Subcutaneous adipose tissue (tissue), 4 donors: Measurements from ENCODE around the gene CCT6A. TPM values are rescaled to one million over a fixed set of nuclear protein-coding genes. Genes with fewer than 3 reads are reported as not detected.

Source experiments
- total RNA-seq, 4 donors: library from RNA; depleted of rRNA; stranded (reverse); fragments of >200 nt; gene quantifications; one replicate each; pipeline ENCODE4 v1.1.0, GENCODE V29; 2016
- TF ChIP-seq, protein P1 (sequence below): fragments of 450-650 bp; IDR thresholded peaks from one replicate; pipeline ENCODE4 v1.5.1; 2016; ENCODE audit warnings: low read depth, mild to moderate bottlenecking, control low read depth, antibody characterized with exemption, moderate library complexity

The CCT6A gene
- total RNA-seq, 4 donors from 2014 or later: 75.1 to 133 (median 89.5) TPM

DNA sequence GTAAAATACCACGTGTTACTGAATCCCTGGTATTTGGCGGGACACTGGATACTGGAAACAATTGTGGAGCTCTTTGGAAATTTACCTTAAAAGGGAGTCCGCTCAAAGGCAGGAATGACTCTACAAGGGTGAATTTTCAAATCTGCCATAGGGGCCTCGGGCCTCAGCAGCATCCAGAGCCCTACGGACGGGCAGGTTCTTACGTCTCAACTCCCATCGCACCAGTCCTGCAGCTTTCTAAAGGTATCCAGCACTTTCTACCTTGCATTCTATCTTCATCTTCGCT, 569 bp upstream of the CCT6A start:
- TF ChIP-seq, protein P1, sequence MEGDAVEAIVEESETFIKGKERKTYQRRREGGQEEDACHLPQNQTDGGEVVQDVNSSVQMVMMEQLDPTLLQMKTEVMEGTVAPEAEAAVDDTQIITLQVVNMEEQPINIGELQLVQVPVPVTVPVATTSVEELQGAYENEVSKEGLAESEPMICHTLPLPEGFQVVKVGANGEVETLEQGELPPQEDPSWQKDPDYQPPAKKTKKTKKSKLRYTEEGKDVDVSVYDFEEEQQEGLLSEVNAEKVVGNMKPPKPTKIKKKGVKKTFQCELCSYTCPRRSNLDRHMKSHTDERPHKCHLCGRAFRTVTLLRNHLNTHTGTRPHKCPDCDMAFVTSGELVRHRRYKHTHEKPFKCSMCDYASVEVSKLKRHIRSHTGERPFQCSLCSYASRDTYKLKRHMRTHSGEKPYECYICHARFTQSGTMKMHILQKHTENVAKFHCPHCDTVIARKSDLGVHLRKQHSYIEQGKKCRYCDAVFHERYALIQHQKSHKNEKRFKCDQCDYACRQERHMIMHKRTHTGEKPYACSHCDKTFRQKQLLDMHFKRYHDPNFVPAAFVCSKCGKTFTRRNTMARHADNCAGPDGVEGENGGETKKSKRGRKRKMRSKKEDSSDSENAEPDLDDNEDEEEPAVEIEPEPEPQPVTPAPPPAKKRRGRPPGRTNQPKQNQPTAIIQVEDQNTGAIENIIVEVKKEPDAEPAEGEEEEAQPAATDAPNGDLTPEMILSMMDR: no peak

DNA sequence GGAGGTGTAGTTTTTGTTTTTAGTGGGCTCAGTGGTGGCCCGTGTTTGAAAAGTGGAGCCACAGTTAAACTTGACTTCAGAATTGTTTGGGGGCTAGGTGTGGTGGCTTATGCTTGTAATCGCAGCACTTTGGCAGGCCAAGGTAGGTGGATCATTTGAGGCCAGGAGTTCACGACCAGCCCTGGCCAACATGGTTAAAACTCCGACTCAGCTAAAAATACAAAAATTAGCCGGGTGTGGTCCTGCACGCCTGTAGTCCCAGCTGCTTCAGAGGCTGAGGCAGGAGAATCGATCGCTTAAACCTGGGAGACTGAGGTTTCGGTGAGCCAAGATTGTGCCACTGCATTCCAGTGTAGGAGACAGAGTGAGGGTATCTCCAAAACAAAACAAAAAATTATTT, 1.8 kb downstream of the CCT6A start:
- TF ChIP-seq, protein P1: no peak

DNA sequence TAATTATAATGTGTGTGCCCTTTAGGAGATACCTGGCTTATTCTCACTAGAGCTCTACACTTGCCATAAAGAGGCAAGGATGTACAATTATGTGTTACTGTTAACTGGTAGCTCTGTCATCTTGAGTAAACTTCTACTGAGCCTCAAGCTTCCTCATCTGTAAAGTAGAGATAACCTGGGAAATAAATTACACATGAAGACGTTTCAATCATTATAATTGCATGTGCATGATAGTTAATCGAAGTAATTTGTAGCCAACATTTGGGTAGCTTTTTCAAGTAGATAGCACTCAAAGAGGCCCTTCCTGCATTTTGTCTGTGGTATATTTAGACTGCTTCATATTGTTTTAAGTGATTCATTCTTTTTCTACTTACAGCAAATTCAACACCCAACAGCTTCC, 2.4 kb downstream of the CCT6A start:
- TF ChIP-seq, protein P1: no peak

DNA sequence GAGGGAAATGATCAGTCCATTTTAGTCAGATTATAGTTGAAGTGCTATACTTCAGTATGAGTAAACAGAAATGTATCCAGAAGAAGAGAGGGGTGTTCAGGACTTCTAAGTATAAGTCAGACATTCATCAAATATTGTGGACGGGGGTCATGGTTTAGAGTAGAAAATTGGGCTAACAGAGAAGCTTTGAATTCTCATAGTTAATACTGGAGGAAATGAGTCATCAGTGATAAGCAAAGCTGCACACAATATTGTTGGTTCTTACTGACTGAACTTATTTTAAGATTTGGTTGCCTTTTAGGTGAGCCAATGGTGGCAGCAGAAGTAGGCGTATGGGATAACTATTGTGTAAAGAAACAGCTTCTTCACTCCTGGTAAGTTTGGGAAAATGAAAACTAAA, 10.8 kb downstream of the CCT6A start:
- TF ChIP-seq, protein P1: no peak

DNA sequence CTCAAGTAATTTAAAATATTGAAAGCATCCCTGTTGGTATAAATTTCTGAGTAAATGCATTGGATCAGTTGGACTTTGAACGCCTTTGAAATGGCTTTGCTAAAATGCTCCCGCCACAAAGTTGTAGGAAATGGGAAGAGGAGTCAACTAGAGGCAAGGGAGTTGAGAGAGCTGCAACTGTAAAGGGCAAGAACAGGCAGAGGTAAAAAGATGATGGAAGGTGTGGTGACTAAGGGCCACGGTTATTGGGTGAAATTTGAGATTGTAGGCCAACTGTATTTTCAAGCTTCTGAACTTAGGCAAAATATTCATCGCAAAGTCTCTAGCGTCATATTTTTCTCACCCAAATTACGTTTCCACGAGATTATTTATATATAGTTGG, 11.9 kb downstream of the CCT6A start:
- TF ChIP-seq, protein P1: no peak

DNA sequence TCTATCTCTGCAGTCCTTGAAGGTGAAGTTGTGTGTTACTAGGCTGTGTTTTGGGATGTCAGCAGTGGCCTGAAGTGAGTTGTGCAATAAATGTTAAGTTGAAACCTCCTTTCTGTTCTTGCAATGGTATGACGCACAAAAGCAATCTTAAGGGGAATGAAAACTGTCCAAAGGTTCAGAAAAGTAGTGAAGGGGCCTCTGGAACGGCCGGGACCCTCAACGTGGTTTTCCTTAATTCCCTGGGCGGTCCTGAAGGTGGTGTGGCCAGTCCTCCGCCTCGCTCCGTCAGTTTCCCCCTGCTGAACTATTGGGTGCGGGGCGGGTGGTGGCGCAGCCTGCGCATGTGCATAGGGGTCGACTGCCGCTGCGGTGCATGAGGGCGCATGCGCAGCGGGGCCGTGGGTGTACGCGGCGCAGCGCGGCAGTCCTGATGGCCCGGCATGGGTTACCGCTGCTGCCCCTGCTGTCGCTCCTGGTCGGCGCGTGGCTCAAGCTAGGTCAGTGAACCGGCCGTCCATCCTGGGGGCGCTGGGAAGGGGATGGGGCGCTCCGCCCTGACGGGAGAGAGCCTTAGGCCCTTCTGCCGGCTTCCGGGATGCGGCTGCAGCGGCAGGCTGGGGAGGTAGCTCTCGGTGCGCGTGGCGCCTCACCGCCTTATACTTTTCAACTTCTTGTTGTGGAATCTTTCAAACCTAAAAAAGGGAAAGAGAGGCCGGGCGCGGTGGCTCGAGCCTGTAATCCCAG, 12.5 kb downstream of the CCT6A start, which contains the start of gene SUMF2:
Gene SUMF2, plus strand, starts transcription at position 405 of the 744 bp plus-strand sequence. Its CDS starts 26 bp downstream, at position 431.
- TF ChIP-seq, protein P1: no peak

DNA sequence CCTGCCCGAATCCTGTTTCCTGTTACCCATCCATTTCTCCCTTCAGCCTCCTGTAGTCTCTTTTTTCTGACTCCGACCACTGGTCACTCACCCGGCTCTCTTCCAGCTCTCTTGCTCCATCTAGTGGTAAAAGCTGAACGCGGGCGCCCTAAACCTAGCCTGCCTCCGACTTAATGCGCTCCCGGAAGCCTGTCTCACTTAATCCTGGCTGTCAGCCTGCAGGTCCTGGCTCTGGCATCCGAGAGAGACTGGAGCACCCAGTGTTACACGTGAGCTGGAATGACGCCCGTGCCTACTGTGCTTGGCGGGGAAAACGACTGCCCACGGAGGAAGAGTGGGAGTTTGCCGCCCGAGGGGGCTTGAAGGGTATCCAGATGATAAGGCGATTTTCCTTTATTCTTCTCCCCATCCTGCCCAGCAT, 22.8 kb downstream of the CCT6A start:
- TF ChIP-seq, protein P1: no peak
